Epithelial cell of esophagus (primary cell): Measurements from ENCODE around the gene IGF2BP2.

Source experiments
- DNase-seq: peaks from one replicate; pipeline ENCODE4 v3.0.0; 2010; ENCODE audit warnings: low read depth
- H3K4me3 ChIP-seq: 2 replicates; pipeline ENCODE4 v1.5.1; 2011; ENCODE audit warnings: mild to moderate bottlenecking, low read length, control low read depth
- TF ChIP-seq, protein P1 (sequence below): IDR thresholded peaks from 2 replicates; pipeline ENCODE4 v1.5.1; 2011; ENCODE audit warnings: low read depth, mild to moderate bottlenecking, low read length, control low read depth, inconsistent platforms; ENCODE audit not compliant: insufficient read depth; ENCODE audit errors: missing control alignments

IGF2BP2 gene

DNA sequence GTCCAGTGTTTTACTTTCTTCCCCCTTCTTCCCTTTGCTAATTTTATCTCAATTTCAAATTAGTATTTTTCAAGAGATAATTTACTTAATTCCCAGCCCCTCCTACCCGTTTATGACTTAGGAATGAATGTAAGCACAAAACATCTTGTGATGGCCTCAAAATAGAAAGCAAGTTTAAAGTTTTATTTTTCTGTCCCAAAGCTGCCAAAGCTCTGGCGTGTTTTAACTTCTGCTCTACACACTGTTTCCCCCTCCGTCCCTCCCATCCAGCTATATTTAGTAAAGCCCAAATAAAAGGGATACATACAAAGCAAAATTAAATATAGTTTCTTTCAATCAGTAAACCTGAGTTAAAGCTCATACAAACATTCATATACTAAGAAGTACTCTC, 59.9 kb downstream of the IGF2BP2 start:
- no peak for DNase-seq
- no peak overlapping the region for H3K4me3 ChIP-seq
- TF ChIP-seq, protein P1, sequence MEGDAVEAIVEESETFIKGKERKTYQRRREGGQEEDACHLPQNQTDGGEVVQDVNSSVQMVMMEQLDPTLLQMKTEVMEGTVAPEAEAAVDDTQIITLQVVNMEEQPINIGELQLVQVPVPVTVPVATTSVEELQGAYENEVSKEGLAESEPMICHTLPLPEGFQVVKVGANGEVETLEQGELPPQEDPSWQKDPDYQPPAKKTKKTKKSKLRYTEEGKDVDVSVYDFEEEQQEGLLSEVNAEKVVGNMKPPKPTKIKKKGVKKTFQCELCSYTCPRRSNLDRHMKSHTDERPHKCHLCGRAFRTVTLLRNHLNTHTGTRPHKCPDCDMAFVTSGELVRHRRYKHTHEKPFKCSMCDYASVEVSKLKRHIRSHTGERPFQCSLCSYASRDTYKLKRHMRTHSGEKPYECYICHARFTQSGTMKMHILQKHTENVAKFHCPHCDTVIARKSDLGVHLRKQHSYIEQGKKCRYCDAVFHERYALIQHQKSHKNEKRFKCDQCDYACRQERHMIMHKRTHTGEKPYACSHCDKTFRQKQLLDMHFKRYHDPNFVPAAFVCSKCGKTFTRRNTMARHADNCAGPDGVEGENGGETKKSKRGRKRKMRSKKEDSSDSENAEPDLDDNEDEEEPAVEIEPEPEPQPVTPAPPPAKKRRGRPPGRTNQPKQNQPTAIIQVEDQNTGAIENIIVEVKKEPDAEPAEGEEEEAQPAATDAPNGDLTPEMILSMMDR: no peak

DNA sequence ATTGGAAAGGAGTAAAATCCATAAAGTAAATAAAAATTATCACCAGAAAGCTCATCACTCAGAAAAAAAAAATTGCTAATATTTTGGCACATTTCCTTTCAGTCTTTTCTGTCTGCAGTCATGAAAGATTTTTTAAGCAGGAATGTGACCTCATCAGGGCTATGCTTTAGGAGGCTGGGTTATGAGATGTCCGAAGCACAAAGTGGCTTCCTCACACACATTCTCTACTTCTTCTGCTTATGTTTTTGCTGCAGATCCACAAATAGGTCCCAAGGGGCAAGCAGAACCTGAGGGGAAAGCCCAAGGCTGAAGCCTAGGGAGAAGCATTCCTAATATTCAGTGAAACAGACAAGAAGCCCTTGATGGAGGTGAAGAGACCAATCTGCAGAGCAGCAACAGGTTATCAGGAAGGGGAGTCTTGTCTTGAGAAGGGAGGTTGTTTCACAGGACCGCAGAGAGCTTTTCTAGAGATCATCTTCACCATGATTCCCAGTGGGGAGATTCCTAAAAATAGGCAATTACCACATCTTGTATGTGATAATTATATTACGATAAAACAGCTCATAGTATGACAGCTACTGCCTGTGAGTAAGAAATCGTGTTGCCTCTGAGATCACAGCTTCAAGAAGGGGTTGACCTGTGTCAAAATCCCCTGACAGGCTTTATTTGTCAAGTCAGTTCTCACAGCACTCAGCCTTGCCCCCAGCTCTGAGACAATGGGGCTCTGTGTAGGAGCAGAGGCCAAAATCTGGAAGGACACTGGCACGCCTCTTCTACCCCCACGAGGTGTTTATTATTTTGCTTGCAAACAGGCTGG, 60.5 kb downstream of the IGF2BP2 start:
- no peak overlapping the region for H3K4me3 ChIP-seq
- TF ChIP-seq, protein P1: no peak
- peak; percentile 62 for DNase-seq

DNA sequence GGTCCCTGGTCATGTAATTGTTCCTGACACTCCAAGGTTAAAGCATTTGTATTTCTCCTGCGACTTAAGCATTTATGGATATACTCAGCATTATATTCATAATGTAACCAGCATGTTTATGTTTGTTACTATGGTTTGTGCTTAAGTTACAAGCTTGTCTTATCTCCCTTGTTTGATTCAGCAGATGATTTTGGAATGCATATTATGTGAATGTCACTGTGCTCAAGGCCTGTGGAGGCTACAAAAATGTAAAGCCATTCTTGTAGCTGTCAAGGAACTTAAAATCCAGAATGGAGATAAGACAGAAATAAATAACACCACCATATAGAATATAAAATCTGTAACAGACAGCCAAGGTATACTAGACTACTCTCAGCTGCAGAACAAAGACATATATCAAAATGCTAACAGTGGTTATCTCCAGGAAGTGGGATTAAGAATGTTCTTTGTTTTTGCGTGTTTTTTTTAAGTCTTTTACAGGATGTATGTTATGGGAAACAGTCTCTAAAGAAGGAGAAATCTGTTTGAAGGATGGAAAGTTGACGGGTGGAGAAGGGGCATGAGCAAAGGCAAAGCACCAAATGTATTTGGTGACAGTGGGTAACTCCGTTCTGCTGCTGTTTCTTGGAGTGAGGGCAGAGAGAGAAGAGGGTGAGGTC, 61.4 kb downstream of the IGF2BP2 start:
- DNase-seq: no peak
- TF ChIP-seq, protein P1: no peak
- no peak overlapping the region for H3K4me3 ChIP-seq

DNA sequence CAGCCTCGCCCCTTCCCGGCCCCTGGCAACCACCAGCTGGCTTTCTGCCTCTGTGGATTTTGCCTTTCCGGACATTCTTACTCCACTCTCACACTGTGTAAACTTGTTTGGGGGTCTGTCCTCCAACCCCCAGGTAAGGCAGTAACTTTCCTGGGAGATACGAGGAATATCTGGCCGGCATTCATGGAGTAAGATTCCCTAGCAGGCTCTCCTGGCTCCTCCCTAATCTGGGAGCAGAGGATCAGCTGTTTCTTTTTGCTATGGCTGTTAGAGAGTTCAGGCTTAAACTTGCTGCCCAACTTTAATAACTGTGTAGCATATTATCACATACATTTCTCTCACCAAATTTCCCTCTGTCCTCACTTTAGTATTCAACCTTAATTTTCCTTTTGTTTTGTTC, 64.3 kb downstream of the IGF2BP2 start:
- no peak overlapping the region for H3K4me3 ChIP-seq
- DNase-seq: no peak
- TF ChIP-seq, protein P1: no peak

DNA sequence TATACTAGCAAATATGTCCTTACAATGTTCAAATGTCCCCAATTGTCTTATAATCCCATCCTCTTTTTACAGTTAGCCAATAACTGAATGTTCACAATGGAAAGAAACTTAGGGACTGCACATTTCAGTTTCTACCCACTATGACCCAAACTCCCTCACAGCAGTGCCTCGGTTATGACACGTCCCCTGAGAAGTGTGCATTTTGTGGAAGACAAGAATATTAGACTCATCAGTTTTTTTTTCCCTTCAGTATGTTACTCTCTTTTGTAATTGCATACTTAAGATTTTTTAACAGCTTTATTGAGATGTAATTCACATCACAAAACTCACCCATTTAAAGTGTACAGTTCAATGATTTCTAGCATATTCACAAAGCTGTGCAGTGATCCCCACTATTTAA, 64.8 kb downstream of the IGF2BP2 start:
- TF ChIP-seq, protein P1: no peak
- no peak overlapping the region for H3K4me3 ChIP-seq
- no peak for DNase-seq

DNA sequence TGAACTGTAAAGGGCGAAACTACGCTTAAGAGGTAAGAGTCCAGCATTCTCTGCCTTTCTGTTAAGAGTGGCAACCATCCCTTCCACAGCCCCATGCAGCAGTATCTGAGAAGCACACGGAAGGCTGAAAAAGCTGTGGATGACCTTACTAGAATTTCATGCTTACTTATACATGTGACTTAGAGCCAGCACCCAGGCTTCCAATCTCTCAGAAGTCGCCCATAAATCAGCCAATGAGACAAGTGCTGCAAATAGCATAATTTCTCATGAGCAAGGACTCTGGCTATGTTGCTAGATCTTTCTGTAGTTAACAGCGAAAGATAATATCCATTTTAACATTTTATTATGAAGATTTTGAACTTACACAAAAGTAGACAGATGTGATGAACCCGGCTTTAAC, 65.3 kb downstream of the IGF2BP2 start:
- no peak for DNase-seq
- no peak overlapping the region for H3K4me3 ChIP-seq
- TF ChIP-seq, protein P1: no peak
